DOHH2 (cell line): ENCODE measurements around the gene SCD5.

Source experiments
- H3F3A ChIP-seq: fragments of 200-600 bp; sonication (generic), shearing (Covaris generic); 2 replicates; pipeline ENCODE4 v1.6.0; 2016; ENCODE audit warnings: antibody characterized with exemption, mild to moderate bottlenecking; ENCODE audit not compliant: control insufficient read depth, insufficient read depth
- H3K27ac ChIP-seq: fragments of 200-600 bp; sonication (generic); 2 replicates; pipeline ENCODE4 v1.5.1; 2014; ENCODE audit warnings: low read depth, mild to moderate bottlenecking, low read length, moderate library complexity
- H3K27me3 ChIP-seq: fragments of 200-600 bp; sonication (generic); 2 replicates; pipeline ENCODE4 v1.6.1; 2014; ENCODE audit warnings: mild to moderate bottlenecking, low read length, mixed read lengths; ENCODE audit not compliant: control insufficient read depth
- H3K36me3 ChIP-seq: fragments of 200-600 bp; sonication (generic); 2 replicates; pipeline ENCODE4 v1.6.1; 2014; ENCODE audit warnings: mild to moderate bottlenecking, low read length, moderate library complexity, mixed read lengths; ENCODE audit not compliant: control insufficient read depth
- H3K4me1 ChIP-seq: fragments of 200-600 bp; sonication (generic); 2 replicates; pipeline ENCODE4 v1.6.1; 2014; ENCODE audit warnings: mild to moderate bottlenecking, low read length, mixed read lengths; ENCODE audit not compliant: control insufficient read depth
- H3K4me2 ChIP-seq: fragments of 200-600 bp; sonication (generic); 2 replicates; pipeline ENCODE4 v1.6.0; 2014; ENCODE audit warnings: mild to moderate bottlenecking, low read length, moderate library complexity
- H3K4me3 ChIP-seq: fragments of 200-600 bp; sonication (generic); 2 replicates; pipeline ENCODE4 v1.5.1; 2014; ENCODE audit warnings: mild to moderate bottlenecking, low read length, mixed read lengths
- H3K79me2 ChIP-seq: fragments of 200-600 bp; sonication (generic); 2 replicates; pipeline ENCODE4 v1.6.1; 2014; ENCODE audit warnings: mild to moderate bottlenecking, low read length, mixed read lengths; ENCODE audit not compliant: control insufficient read depth
- H3K9me2 ChIP-seq: fragments of 200-600 bp; sonication (generic); replicated peaks from 2 replicates; pipeline ENCODE4 v1.6.1; 2014; ENCODE audit warnings: mild to moderate bottlenecking, low read length, mixed read lengths; ENCODE audit not compliant: control insufficient read depth
- H3K9me3 ChIP-seq: fragments of 200-600 bp; sonication (generic); 2 replicates; pipeline ENCODE4 v1.6.1; 2014; ENCODE audit warnings: antibody characterized with exemption, low read length, mixed read lengths; ENCODE audit not compliant: control insufficient read depth, insufficient read depth
- H4K20me1 ChIP-seq: fragments of 200-600 bp; sonication (generic); 2 replicates; pipeline ENCODE4 v1.6.0; 2014; ENCODE audit warnings: low read depth, mild to moderate bottlenecking, antibody characterized with exemption, low read length, moderate library complexity; ENCODE audit not compliant: control insufficient read depth, insufficient read depth
- EZH2phosphoT487 ChIP-seq: fragments of 200-600 bp; sonication (generic); IDR thresholded peaks from 2 replicates; pipeline ENCODE4 v1.6.1; 2017; ENCODE audit warnings: borderline replicate concordance, mild to moderate bottlenecking, antibody characterized with exemption, low read length, moderate library complexity, mixed read lengths
- TF ChIP-seq, protein P1 (sequence below): fragments of 200-600 bp; sonication (generic); IDR thresholded peaks from one replicate; pipeline ENCODE4 v1.5.1; 2014; ENCODE audit warnings: antibody characterized with exemption, mild to moderate bottlenecking, low read depth, low read length; ENCODE audit not compliant: poor library complexity, severe bottlenecking

Gene SCD5

DNA sequence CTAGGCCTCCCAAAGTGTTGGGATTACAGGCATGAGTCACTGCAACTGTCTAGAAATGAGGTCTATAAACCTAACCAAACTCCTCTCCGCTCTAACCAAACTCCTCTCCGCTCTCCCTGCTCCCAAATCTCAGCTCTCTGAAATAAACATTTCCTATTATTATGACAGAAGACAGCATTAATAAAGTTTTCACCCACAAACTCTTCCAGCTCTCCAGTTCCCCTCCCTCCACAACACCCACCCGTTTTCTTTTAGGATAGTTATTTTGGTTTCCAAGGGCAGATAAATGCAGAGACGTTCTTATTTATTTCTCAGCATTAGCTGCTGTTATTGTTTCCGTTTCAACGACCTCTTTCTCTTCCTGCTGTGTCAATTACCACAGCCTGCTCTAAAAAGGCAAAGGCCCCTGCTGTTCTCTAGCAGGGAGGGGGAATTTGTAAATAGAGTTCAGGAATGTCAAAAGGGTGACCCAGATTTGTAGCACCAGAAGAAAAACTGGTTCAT is 13.3 kb upstream of the SCD5 start:
- Histone ChIP-seq H3K27me3 (no peaks in the 10 kb centered on the region), H3K9me2 (no peaks in the 10 kb centered on the region), H3K27ac (no peak overlapping the region), H4K20me1 (no peaks in the 10 kb centered on the region), H3K79me2 (no peaks in the 10 kb centered on the region), H3K36me3 (no peaks in the 10 kb centered on the region), H3F3A (no peaks in the 10 kb centered on the region), H3K4me1 (peaks cover 6% of the 10 kb centered on the region), H3K4me2 (no peak overlapping the region), H3K4me3 (no peak overlapping the region), H3K9me3 (no peaks in the 10 kb centered on the region)
- TF ChIP-seq, protein P1, sequence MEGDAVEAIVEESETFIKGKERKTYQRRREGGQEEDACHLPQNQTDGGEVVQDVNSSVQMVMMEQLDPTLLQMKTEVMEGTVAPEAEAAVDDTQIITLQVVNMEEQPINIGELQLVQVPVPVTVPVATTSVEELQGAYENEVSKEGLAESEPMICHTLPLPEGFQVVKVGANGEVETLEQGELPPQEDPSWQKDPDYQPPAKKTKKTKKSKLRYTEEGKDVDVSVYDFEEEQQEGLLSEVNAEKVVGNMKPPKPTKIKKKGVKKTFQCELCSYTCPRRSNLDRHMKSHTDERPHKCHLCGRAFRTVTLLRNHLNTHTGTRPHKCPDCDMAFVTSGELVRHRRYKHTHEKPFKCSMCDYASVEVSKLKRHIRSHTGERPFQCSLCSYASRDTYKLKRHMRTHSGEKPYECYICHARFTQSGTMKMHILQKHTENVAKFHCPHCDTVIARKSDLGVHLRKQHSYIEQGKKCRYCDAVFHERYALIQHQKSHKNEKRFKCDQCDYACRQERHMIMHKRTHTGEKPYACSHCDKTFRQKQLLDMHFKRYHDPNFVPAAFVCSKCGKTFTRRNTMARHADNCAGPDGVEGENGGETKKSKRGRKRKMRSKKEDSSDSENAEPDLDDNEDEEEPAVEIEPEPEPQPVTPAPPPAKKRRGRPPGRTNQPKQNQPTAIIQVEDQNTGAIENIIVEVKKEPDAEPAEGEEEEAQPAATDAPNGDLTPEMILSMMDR: no peak
- TF ChIP-seq EZH2phosphoT487: no peak

- Histone ChIP-seq H3K36me3 (no peaks in the 10 kb centered on the region), H3K9me2 (no peaks in the 10 kb centered on the region), H3K27ac (no peak overlapping the region), H3K4me1 (peaks cover 6% of the 10 kb centered on the region), H3K79me2 (no peaks in the 10 kb centered on the region), H3K4me3 (no peak overlapping the region), H3K9me3 (no peaks in the 10 kb centered on the region), H3F3A (no peaks in the 10 kb centered on the region), H3K4me2 (no peak overlapping the region), H3K27me3 (no peaks in the 10 kb centered on the region), H4K20me1 (no peaks in the 10 kb centered on the region)
- TF ChIP-seq EZH2phosphoT487: no peak
- TF ChIP-seq, protein P1: no peak
Observed at GRCh38 chr4:82811392-82811791, 12.8 kb upstream of the SCD5 start.

DNA sequence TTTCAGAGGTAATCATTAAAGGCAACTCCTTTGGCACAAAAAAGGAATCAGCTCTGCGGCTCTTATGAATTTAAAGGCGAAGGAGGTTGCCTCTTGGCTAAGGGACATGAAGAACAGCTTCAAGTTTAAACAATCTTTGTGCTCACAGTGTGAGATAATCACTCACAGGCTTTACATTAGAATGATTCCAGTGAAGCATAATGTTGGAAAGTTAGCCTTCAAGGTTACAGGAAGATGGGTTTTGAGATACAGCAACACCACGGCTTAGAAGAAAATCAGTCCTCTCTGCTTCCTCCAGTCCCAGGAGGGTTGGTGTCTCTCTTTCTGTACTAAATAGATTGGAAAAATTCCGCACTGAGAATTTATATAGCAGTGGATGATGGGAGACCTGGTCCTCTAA is 11.6 kb upstream of the SCD5 start:
- Histone ChIP-seq H3K4me2 (no peak overlapping the region), H3K27ac (no peak overlapping the region), H4K20me1 (no peaks in the 10 kb centered on the region), H3K9me3 (no peaks in the 10 kb centered on the region), H3K27me3 (no peaks in the 10 kb centered on the region), H3K9me2 (no peaks in the 10 kb centered on the region), H3F3A (no peaks in the 10 kb centered on the region), H3K79me2 (no peaks in the 10 kb centered on the region), H3K4me1 (peaks cover 6% of the 10 kb centered on the region), H3K36me3 (no peaks in the 10 kb centered on the region), H3K4me3 (no peak overlapping the region)
- TF ChIP-seq EZH2phosphoT487: no peak
- TF ChIP-seq, protein P1: no peak
